ENCODE results near the gene GCC1.
"Not testable (repeated sequence)": the region's sequence is repeated elsewhere in the genome, so short reads cannot be mapped to it uniquely, and the experiment has no call there.

Gene GCC1

DNA sequence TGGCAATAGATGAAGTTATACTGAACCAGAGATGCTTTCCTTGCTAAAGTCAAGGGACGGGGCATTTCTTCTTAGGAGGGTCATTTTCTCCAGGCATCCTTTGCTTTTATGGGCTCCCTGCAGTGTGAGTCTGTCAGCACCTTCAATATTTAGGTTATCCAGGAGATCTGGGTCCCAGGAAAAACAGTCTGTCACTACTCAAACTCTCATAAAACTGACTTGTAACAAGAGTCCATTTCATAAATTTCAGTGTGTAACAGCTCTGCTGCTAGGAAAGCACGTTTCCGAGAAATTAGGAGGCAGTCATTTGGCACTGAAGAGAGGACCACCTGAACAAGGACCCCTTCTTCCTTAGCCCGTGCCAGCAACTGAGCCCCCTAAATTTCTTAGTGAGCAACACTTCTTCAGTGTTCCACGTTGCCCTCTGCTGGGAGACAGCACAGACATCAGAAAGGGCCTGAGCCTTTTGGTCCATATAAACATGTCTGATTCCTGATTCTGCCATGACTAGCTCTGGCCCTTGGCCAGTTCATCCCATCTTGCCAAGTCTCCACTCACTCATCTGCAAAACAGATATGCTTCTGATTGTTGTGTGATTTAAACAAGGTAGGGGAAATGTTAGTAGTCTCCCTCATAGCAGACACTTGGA lies 7.2 kb downstream of the GCC1 start:
- Histone ChIP-seq H3K4me2 (ENCODE audit: low read depth, low read length, poor library complexity, severe bottlenecking) (no peak overlapping the region), H2AFZ (ENCODE audit: low read length) (no peak overlapping the region), H3K4me3 (ENCODE audit: low read length, poor library complexity, severe bottlenecking) (no peak overlapping the region), H3F3A (ENCODE audit: low read depth) (no peaks in the 10 kb centered on the region), H3K9ac (ENCODE audit: low read depth, low read length, poor library complexity, severe bottlenecking) (no peak overlapping the region), H3K79me2 (ENCODE audit: insufficient read depth, low read length) (peaks cover 17% of the 10 kb centered on the region; the same call in 1 of the 2 replicates), H3K36me3 (ENCODE audit: insufficient read depth, low read length) (no peaks in the 10 kb centered on the region; the same call in 1 of the 2 replicates), H3K9me2 (replicated peaks; ENCODE audit: low read depth, low read length) (no peaks in the 10 kb centered on the region), H3K27me3 (ENCODE audit: insufficient read depth, low read length, poor library complexity, severe bottlenecking) (no peaks in the 10 kb centered on the region), H3K9me3 (ENCODE audit: insufficient read depth, low read depth, low read length) (no peaks in the 10 kb centered on the region), H4K20me1 (ENCODE audit: insufficient read depth, low read length, poor library complexity, severe bottlenecking) (peaks cover 3% of the 10 kb centered on the region), H3K4me1 (ENCODE audit: insufficient read depth, low read length, poor library complexity, severe bottlenecking) (peaks cover 12% of the 10 kb centered on the region)
- TF ChIP-seq EZH2phosphoT487 (IDR thresholded peaks at IDR 0.05; ENCODE audit: borderline replicate concordance) (no peak), CTCF (conservative IDR thresholded peaks at IDR 0.05; ENCODE audit: low read length) (peak; percentile 63)

- Histone ChIP-seq H3K9me3 (ENCODE audit: insufficient read depth, low read depth, low read length) (no peaks in the 10 kb centered on the region), H3K27me3 (ENCODE audit: insufficient read depth, low read length, poor library complexity, severe bottlenecking) (no peaks in the 10 kb centered on the region), H3K4me1 (ENCODE audit: insufficient read depth, low read length, poor library complexity, severe bottlenecking) (no peaks in the 10 kb centered on the region), H4K20me1 (ENCODE audit: insufficient read depth, low read length, poor library complexity, severe bottlenecking) (no peaks in the 10 kb centered on the region), H3K9ac (ENCODE audit: low read depth, low read length, poor library complexity, severe bottlenecking) (no peak overlapping the region), H3K9me2 (replicated peaks; ENCODE audit: low read depth, low read length) (no peaks in the 10 kb centered on the region), H3K4me3 (ENCODE audit: low read length, poor library complexity, severe bottlenecking) (no peak overlapping the region), H3K4me2 (ENCODE audit: low read depth, low read length, poor library complexity, severe bottlenecking) (no peak overlapping the region), H3K36me3 (ENCODE audit: insufficient read depth, low read length) (no peaks in the 10 kb centered on the region), H3K79me2 (ENCODE audit: insufficient read depth, low read length) (no peaks in the 10 kb centered on the region), H2AFZ (ENCODE audit: low read length) (no peak overlapping the region), H3F3A (ENCODE audit: low read depth) (no peaks in the 10 kb centered on the region)
- no peak for TF ChIP-seq EZH2phosphoT487 (IDR thresholded peaks at IDR 0.05; ENCODE audit: borderline replicate concordance)
- TF ChIP-seq CTCF (conservative IDR thresholded peaks at IDR 0.05; ENCODE audit: low read length): no peak
Observed at GRCh38 chr7:127571741-127572505, 13.5 kb downstream of the GCC1 start.

- not testable (repeated sequence) for H3K9ac ChIP-seq (ENCODE audit: low read depth, low read length, poor library complexity, severe bottlenecking); H3K79me2 ChIP-seq (ENCODE audit: insufficient read depth, low read length); H3K9me3 ChIP-seq (ENCODE audit: insufficient read depth, low read depth, low read length); H3K4me3 ChIP-seq (ENCODE audit: low read length, poor library complexity, severe bottlenecking); H4K20me1 ChIP-seq (ENCODE audit: insufficient read depth, low read length, poor library complexity, severe bottlenecking); H3K27me3 ChIP-seq (ENCODE audit: insufficient read depth, low read length, poor library complexity, severe bottlenecking); H3F3A ChIP-seq (ENCODE audit: low read depth); H2AFZ ChIP-seq (ENCODE audit: low read length); H3K9me2 ChIP-seq (replicated peaks; ENCODE audit: low read depth, low read length); H3K36me3 ChIP-seq (ENCODE audit: insufficient read depth, low read length); H3K4me1 ChIP-seq (ENCODE audit: insufficient read depth, low read length, poor library complexity, severe bottlenecking); H3K4me2 ChIP-seq (ENCODE audit: low read depth, low read length, poor library complexity, severe bottlenecking)
Observed at GRCh38 chr7:127568034-127568433, 17.4 kb downstream of the GCC1 start.
